GM21529 (cell line): ENCODE results near the gene MAP3K4.

ENCODE experiments used
- ATAC-seq: cut with Tn5 transposase; IDR thresholded peaks from one replicate; pipeline ENCODE4 v1.9.1; 2021; ENCODE audit not compliant: unreplicated experiment

Gene MAP3K4

DNA sequence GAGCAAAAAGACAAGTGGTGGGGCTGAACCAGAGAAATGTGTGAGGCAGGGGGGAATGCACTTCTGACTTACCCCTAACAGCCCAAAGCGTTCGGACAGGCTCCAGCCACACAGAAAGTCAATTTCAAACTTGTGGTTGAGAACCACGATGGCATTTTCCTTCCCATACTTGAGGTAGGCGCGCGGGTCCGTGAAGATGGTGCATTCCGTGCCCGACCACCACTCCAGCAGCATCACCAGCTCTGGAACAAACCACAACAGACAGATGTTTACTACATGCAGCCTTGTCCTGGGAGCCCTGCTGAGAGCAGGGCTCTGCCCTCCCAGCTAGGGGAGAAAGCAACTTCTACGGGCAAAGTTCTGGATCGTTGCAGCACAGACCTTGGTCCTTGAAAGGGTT lies 174.6 kb downstream of the MAP3K4 start:
- no peak for ATAC-seq

GRCh38 chr6:161166677-161167076 lies 175.1 kb downstream of the MAP3K4 start:
- no peak for ATAC-seq
